HEK293 (cell line): Measurements from ENCODE around the gene TRAPPC12.

Source experiments
- CTCF ChIA-PET: fragments of 350-600 bp; formaldehyde crosslinking; extraction: SDS; loops from one replicate; lab custom pipeline; 2021; ENCODE audit warnings: antibody characterized with exemption; lab: Yijun Ruan, JAX
- POLR2A ChIA-PET: fragments of 300-600 bp; formaldehyde crosslinking; extraction: SDS; loops from one replicate; lab custom pipeline; 2020; ENCODE audit warnings: antibody characterized with exemption, inconsistent platforms; lab: Yijun Ruan, JAX
- H3K27ac ChIP-seq: fragments of 200-500 bp; sonication (Bioruptor generic); 2 replicates; pipeline ENCODE4 v1.5.1; 2014; ENCODE audit warnings: low read depth, low read length, control low read depth, inconsistent platforms; ENCODE audit errors: extremely low read depth
- H3K36me3 ChIP-seq, 2 experiments: fragments of 200-500 bp in 1 of 2; sonication (Bioruptor generic) in 1 of 2; 1 replicate in 1 of 2; 2 replicates in 1 of 2; pipeline ENCODE4 v1.5.1; 2014 to 2017; ENCODE audit warnings: inconsistent platforms in 2 of 2, low read length in 2 of 2; ENCODE audit not compliant: control insufficient read depth in 2 of 2, insufficient read depth in 1 of 2
- H3K4me1 ChIP-seq: fragments of 200-500 bp; sonication (Bioruptor generic); 2 replicates; pipeline ENCODE4 v1.5.1; 2014; ENCODE audit warnings: mild to moderate bottlenecking, low read length, inconsistent platforms; ENCODE audit not compliant: control insufficient read depth, insufficient read depth
- H3K4me3 ChIP-seq: 2 replicates; pipeline ENCODE4 v1.5.1; 2011; ENCODE audit warnings: low read depth, mild to moderate bottlenecking, control low read depth, low read length, moderate library complexity
- H3K9me3 ChIP-seq: fragments of 200-500 bp; sonication (Bioruptor generic); 2 replicates; pipeline ENCODE4 v1.5.1; 2014; ENCODE audit warnings: low read depth, low read length, inconsistent platforms; ENCODE audit not compliant: control insufficient read depth, insufficient read depth
- CTCF ChIP-seq: fragments of 450-650 bp; formaldehyde crosslinking; IDR thresholded peaks from 2 replicates; pipeline ENCODE4 v1.5.1; 2016; ENCODE audit warnings: missing biosample characterization, missing genetic modification characterization
- KLF10 ChIP-seq: fragments of 450-650 bp; IDR thresholded peaks from 2 replicates; pipeline ENCODE4 v1.5.1; 2018; ENCODE audit warnings: missing biosample characterization, mild to moderate bottlenecking, missing genetic modification characterization
- YY2 ChIP-seq: fragments of 450-650 bp; formaldehyde crosslinking; IDR thresholded peaks from 2 replicates; pipeline ENCODE4 v1.5.1; 2016; ENCODE audit warnings: missing biosample characterization, missing genetic modification characterization
- ZBTB44 ChIP-seq: fragments of 450-650 bp; IDR thresholded peaks from 2 replicates; pipeline ENCODE4 v1.5.1; 2018; ENCODE audit warnings: missing biosample characterization, mild to moderate bottlenecking, missing genetic modification characterization
- ZBTB48 ChIP-seq: fragments of 450-650 bp; formaldehyde crosslinking; IDR thresholded peaks from 2 replicates; pipeline ENCODE4 v1.5.1; 2016; ENCODE audit warnings: missing biosample characterization, missing genetic modification characterization
- ZBTB8A ChIP-seq: fragments of 450-650 bp; formaldehyde crosslinking; IDR thresholded peaks from 2 replicates; pipeline ENCODE4 v1.5.1; 2016; ENCODE audit warnings: missing biosample characterization, missing genetic modification characterization
- ZEB2 ChIP-seq: fragments of 450-650 bp; formaldehyde crosslinking; IDR thresholded peaks from 2 replicates; pipeline ENCODE4 v1.5.1; 2016; ENCODE audit warnings: missing biosample characterization, missing genetic modification characterization
- ZFHX2 ChIP-seq: fragments of 450-650 bp; formaldehyde crosslinking; conservative IDR thresholded peaks from 2 replicates; pipeline ENCODE4 v1.5.1; 2016; ENCODE audit warnings: missing biosample characterization, missing genetic modification characterization
- ZFP69B ChIP-seq: fragments of 450-650 bp; formaldehyde crosslinking; IDR thresholded peaks from 2 replicates; pipeline ENCODE4 v1.5.1; 2016; ENCODE audit warnings: missing biosample characterization, missing genetic modification characterization
- ZNF114 ChIP-seq: fragments of 450-650 bp; formaldehyde crosslinking; IDR thresholded peaks from 2 replicates; pipeline ENCODE4 v1.5.0; 2017; ENCODE audit warnings: missing biosample characterization, missing genetic modification characterization
- ZNF16 ChIP-seq: fragments of 450-650 bp; formaldehyde crosslinking; IDR thresholded peaks from 2 replicates; pipeline ENCODE4 v1.5.1; 2016; ENCODE audit warnings: low read depth, missing biosample characterization, missing genetic modification characterization
- ZNF280D ChIP-seq: fragments of 450-650 bp; formaldehyde crosslinking; IDR thresholded peaks from 2 replicates; pipeline ENCODE4 v1.5.1; 2016; ENCODE audit warnings: missing biosample characterization, missing genetic modification characterization
- ZNF548 ChIP-seq: fragments of 450-650 bp; formaldehyde crosslinking; IDR thresholded peaks from 2 replicates; pipeline ENCODE4 v1.5.1; 2016; ENCODE audit warnings: missing biosample characterization, missing genetic modification characterization
- ZNF843 ChIP-seq: fragments of 450-650 bp; formaldehyde crosslinking; IDR thresholded peaks from 2 replicates; pipeline ENCODE4 v1.5.1; 2016; ENCODE audit warnings: missing biosample characterization, missing genetic modification characterization
- TF ChIP-seq, protein P1 (sequence below): fragments of 450-650 bp; formaldehyde crosslinking; conservative IDR thresholded peaks from 2 replicates; pipeline ENCODE4 v1.5.1; 2016; ENCODE audit warnings: low read depth, missing biosample characterization, missing genetic modification characterization
- TF ChIP-seq, protein P2 (sequence below): fragments of 450-650 bp; formaldehyde crosslinking; IDR thresholded peaks from 2 replicates; pipeline ENCODE4 v1.5.1; 2016; ENCODE audit warnings: missing biosample characterization, missing genetic modification characterization, borderline replicate concordance
- TF ChIP-seq, protein P3 (sequence below): fragments of 450-650 bp; formaldehyde crosslinking; IDR thresholded peaks from 2 replicates; pipeline ENCODE4 v1.5.1; 2016; ENCODE audit warnings: missing biosample characterization, missing genetic modification characterization
- TF ChIP-seq, protein P4 (sequence below): fragments of 450-650 bp; formaldehyde crosslinking; IDR thresholded peaks from 2 replicates; pipeline ENCODE4 v1.5.1; 2016; ENCODE audit warnings: missing biosample characterization, missing genetic modification characterization

TRAPPC12 gene

GRCh38 chr2:3523551-3524041 is 144.1 kb downstream of the TRAPPC12 start:
- no peak overlapping the region for H3K27ac ChIP-seq
- CTCF ChIA-PET = interaction anchor here (1.5 kb wide), 1 partner anchor 12 kb away, joined by 5 read pairs; no protein-coding TSS in a partner anchor

DNA sequence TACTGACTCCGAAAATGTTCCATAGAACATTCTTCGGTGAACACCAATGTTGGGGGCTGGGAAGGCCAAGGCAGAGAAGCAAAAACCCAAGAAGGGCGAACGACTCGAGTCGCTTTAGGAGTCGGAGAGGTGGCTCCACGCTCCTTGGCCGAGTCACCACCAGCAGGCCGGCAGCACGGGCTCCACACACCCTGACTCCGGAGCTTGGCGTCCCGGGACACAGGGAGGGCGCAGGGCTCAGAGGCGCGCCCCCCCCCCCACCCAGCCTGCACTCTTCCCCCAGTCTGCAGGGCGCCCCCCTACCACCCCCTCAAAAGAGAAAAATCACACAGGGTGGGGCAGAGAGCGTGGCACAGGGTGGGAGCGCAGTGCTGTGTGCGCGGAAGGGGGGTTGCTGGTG is 147.4 kb downstream of the TRAPPC12 start:
- ChIA-PET CTCF (interaction anchor here (1.0 kb wide), 1 partner anchor 11 kb away, joined by 4 read pairs; no protein-coding TSS in a partner anchor), POLR2A (no interaction called here)
- Histone ChIP-seq H3K4me3 (no peak overlapping the region), H3K9me3 (no peaks in the 10 kb centered on the region), H3K27ac (no peak overlapping the region), H3K36me3 (peaks cover 0 to 3% of the 10 kb centered on the region in 2 experiments; a peak in 1 of 3 replicates), H3K4me1 (no peaks in the 10 kb centered on the region)
- no peak for TF ChIP-seq ZNF280D (tag by site-specific recombination)
- TF ChIP-seq, protein P1, sequence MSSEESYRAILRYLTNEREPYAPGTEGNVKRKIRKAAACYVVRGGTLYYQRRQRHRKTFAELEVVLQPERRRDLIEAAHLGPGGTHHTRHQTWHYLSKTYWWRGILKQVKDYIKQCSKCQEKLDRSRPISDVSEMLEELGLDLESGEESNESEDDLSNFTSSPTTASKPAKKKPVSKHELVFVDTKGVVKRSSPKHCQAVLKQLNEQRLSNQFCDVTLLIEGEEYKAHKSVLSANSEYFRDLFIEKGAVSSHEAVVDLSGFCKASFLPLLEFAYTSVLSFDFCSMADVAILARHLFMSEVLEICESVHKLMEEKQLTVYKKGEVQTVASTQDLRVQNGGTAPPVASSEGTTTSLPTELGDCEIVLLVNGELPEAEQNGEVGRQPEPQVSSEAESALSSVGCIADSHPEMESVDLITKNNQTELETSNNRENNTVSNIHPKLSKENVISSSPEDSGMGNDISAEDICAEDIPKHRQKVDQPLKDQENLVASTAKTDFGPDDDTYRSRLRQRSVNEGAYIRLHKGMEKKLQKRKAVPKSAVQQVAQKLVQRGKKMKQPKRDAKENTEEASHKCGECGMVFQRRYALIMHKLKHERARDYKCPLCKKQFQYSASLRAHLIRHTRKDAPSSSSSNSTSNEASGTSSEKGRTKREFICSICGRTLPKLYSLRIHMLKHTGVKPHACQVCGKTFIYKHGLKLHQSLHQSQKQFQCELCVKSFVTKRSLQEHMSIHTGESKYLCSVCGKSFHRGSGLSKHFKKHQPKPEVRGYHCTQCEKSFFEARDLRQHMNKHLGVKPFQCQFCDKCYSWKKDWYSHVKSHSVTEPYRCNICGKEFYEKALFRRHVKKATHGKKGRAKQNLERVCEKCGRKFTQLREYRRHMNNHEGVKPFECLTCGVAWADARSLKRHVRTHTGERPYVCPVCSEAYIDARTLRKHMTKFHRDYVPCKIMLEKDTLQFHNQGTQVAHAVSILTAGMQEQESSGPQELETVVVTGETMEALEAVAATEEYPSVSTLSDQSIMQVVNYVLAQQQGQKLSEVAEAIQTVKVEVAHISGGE (tag by site-specific recombination) = no peak

More at GRCh38 chr2:3523551-3524041, 144.1 kb downstream of the TRAPPC12 start:
- TF ChIP-seq ZEB2 (tag by site-specific recombination) = no peak
- no peak for TF ChIP-seq ZNF16 (tag by site-specific recombination)
- TF ChIP-seq KLF10 (tag by site-specific recombination) = no peak
- no peak for TF ChIP-seq YY2 (tag by site-specific recombination)
- TF ChIP-seq, protein P2, sequence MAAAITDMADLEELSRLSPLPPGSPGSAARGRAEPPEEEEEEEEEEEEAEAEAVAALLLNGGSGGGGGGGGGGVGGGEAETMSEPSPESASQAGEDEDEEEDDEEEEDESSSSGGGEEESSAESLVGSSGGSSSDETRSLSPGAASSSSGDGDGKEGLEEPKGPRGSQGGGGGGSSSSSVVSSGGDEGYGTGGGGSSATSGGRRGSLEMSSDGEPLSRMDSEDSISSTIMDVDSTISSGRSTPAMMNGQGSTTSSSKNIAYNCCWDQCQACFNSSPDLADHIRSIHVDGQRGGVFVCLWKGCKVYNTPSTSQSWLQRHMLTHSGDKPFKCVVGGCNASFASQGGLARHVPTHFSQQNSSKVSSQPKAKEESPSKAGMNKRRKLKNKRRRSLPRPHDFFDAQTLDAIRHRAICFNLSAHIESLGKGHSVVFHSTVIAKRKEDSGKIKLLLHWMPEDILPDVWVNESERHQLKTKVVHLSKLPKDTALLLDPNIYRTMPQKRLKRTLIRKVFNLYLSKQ = no peak
- TF ChIP-seq, protein P3, sequence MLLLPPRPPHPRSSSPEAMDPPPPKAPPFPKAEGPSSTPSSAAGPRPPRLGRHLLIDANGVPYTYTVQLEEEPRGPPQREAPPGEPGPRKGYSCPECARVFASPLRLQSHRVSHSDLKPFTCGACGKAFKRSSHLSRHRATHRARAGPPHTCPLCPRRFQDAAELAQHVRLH (tag by site-specific recombination) = no peak
- no peak for TF ChIP-seq ZFHX2 (tag by site-specific recombination)
- no peak for TF ChIP-seq ZNF114 (tag by site-specific recombination)
- no peak for TF ChIP-seq ZNF843 (tag by site-specific recombination)
- no peak for TF ChIP-seq ZBTB48
- TF ChIP-seq CTCF (tag by site-specific recombination) = no peak
- TF ChIP-seq ZFP69B = no peak
- TF ChIP-seq ZBTB44 (tag by site-specific recombination) = no peak
- TF ChIP-seq, protein P4, sequence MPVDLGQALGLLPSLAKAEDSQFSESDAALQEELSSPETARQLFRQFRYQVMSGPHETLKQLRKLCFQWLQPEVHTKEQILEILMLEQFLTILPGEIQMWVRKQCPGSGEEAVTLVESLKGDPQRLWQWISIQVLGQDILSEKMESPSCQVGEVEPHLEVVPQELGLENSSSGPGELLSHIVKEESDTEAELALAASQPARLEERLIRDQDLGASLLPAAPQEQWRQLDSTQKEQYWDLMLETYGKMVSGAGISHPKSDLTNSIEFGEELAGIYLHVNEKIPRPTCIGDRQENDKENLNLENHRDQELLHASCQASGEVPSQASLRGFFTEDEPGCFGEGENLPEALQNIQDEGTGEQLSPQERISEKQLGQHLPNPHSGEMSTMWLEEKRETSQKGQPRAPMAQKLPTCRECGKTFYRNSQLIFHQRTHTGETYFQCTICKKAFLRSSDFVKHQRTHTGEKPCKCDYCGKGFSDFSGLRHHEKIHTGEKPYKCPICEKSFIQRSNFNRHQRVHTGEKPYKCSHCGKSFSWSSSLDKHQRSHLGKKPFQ (tag by site-specific recombination) = no peak
- no peak for TF ChIP-seq ZBTB8A (tag by site-specific recombination)
- no peak for TF ChIP-seq ZNF548 (tag by site-specific recombination)
- POLR2A ChIA-PET = interaction anchor here (1.6 to 2.1 kb wide), 2 partner anchors 13 to 35 kb away, joined by 5 to 8 read pairs; partner anchors contain the start of gene RNASEH1
- H3K36me3 ChIP-seq = peaks cover 0 to 3% of the 10 kb centered on the region in 2 experiments; a peak in 1 of 3 replicates
- H3K4me3 ChIP-seq = no peak overlapping the region
- H3K9me3 ChIP-seq = no peaks in the 10 kb centered on the region
- H3K4me1 ChIP-seq = 0 out of 2 replicates have a peak, but pooled peaks cover 5% of the 10 kb centered on the region
